ENCODE measurements around the gene TIAM2.
"Not testable (repeated sequence)": the region's sequence is repeated elsewhere in the genome, so short reads cannot be mapped to it uniquely, and the experiment has no call there.

Gene TIAM2

DNA sequence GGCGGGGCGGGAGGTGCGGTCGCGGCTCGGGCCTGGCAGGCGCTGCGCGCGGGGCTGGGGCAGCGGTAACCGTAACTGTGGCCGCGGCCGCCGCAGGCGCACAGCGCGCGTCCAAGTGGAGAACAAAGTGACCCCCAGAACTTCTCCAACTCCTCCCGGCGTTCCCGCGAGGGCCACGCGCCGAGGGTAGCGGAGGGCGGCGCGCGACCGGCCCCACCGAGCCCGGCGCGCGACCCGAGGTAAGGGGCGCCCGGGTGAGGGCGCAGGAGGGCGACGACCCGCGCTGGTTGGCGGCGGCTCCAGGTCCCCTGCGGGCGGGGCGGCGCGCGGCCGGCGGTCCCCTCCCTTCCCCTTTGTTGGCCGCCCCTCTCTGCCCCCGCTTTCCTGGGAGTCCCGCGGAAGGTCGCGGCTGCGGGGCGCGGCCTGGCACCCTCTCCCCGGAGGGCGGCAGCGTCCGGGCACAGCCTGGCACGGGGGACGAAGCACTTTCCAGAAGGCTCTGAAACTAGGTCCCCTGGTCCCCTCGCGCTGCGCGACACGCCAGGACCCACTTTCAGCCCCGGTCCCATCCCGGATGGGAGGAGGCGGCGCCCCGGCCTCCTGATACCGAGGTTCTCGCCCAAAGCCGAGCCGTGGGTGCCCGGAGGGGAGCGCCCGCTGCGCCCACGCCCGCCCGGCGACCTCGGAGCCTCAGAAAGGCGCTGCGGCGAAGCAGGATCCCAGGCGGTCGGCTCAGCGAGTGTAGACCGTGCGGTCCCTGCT is at the start of gene TIAM2:
TIAM2 (plus strand) TSS at position 62 of the 762 bp plus-strand sequence. CDS start 133,909 bp downstream, outside the sequence.
- peak; percentile 62 for DNase-seq

DNA sequence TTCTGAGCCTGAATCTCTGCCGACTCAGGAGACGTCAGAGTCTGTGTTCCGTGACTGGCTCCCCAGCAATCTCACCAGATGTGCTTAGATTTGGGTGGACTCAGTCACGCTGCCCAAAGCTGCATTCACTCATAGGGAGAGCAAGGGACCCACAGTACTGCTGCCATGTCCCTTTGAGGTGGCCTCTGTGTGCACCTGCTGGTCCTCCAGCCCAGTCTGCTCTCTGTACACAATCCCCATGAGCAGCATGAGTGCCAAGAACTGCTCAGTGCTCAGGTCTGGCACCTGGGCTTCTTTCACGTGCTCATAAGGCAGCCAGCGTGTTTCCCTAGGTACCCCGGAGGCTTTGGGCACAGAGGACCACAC is 44.2 kb upstream of the TIAM2 start:
- DNase-seq, result no peak

DNA sequence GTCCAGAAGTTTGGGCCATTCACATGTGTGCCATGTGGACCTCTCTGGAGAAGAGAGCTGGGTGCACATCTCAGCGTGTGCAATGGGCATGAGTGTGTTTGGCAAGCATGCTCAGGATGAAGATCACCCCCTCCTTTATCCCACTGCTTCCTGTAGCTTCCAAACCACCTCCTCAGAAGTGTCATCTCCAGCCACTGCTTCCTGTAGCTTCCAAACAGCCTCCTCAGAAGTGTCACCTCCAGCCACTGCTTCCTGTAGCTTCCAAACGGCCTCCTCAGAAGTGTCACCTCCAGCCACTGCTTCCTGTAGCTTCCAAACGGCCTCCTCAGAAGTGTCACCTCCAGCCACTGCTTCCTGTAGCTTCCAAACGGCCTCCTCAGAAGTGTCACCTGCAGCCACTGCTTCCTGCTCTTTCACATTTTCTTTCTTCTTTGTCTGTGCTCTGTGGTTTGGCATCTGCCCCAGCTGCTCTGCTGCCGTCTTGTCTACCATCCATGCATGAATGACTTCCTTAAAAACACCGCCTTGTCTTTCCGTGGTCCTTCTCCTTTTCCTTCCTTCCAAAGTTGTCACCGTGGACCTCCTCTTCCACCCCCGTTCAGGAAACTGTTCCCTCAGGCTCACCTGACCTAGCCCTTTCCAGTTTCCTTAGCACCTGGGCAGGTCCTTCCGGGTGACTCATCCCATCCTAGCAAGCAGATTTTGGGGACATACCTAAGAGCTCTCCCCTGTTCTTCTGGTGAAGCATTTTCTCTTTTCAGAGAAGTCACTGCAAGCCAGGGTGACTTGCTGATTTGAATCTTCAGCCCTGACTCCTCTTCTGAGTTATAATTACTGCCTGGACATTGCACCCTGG is 43.5 kb upstream of the TIAM2 start:
- peak; percentile 5 for DNase-seq

DNA sequence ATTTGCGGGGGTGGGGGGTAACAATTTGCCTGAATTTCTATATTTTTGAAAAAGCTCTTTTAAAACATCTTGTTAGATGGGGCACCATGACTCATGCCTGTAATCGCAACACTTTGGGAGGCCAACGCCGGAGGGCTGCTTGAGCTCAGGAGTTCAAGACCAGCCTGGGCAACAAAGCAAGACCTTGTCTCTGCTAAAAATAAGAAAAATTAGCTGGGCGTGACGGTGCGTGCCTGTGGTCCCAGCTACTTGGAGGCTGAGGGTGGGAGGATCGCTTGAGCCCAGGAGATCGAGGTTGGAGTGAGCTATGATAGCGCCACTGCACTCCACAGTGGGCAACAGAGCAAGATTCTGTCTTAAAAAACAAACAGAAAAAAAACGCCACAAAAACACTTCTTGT is 41.5 kb upstream of the TIAM2 start:
- no peak for DNase-seq

DNA sequence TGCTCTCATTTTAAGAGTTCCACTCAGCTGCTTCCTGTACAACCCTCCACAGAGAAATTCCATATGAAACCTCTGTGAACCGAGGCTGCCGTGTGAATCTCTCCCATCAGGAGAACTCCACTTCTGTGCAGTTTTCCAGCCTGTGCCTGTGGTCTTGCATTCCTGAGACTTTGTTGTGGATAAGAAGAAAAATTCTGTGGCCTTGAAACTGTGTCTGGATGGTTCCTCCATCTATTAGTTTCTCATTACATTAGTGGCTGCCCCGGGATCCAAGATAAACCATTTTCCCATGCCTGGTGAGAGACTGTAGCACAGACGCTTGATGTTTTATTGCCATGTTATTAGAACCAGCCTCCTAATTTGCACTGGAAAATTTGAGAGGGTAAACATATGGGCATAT is 40.8 kb upstream of the TIAM2 start:
- no peak for DNase-seq

DNA sequence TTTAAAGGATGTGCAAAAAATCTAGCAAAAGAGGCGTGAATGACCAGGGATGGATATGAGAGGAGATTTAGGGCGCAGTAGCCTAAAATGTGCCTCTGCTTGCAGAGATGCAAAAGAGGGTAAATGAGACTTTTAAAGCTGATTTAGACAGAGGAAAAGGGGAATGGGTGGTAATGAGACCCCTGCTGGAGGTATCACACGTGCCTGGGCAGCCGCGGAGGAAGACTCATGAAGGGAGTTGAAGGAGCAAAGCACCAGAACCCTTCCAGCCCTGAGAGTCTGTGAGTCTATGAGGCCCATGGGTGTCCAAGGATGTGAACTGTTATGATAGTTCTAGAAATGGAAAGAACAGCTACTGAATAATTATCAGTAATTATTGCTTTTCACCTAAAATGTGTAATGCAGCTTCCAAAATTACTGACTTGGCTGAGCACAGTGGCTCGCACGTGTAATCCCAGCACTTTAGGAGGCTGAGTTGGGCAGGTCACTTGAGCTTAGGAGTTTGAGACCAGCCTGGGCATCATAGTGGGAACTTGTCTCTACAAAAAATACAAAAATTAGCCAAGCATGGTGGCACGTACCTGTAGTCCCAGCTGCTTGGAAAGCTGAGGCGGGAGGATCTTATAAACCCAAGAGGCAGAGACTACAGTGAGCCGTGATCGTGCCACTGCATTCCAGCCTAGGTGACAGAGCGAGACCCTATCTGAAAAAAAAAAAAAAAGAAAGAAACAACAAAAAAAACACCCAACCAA is 38.2 kb upstream of the TIAM2 start:
- no peak for DNase-seq

DNA sequence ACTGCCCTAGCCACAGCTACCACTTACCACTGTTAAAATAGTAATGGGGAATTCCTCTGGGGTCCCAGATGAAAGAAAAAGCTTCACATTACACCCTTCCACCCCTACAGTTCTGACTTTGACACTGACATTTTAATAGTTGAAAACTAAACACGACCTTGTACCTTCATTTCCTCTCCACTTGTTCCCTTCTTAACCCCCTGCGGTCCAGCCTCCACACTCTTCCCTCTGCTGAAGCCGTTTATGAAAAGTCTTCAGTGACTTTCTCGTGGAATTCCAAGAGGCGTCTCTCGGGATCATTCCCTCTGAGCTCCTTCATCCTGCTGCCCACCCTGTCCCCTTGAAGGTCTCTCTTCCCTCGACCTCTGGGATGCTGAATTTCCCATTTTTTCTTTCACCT is 36.6 kb upstream of the TIAM2 start:
- DNase-seq, result no peak

DNA sequence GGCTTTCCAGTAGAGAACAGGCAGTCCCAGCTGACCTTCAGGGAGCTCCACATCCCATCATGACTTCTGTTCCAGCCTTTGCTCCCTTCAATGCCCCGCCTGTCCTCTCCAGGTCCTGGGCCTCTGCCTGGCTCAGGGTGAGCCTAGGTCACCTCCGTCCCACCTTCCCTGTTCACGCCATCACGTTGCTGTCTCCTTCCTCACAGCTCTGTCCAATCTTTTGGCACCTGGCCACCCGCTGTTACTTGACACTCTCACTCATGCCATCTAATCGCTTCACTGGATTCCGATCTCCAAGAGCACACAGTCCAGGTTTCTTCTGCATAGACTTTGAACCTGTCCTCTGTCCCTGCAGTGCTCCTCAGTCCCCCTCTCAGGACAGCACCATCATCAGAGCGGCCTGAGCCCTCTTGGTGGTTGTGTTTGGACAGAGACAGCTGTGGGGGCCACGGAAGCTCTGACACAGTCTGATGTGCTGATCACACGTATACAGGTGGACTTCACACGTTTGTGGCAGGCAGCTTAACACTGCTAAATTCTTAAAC is 34.7 kb upstream of the TIAM2 start:
- no peak for DNase-seq

DNA sequence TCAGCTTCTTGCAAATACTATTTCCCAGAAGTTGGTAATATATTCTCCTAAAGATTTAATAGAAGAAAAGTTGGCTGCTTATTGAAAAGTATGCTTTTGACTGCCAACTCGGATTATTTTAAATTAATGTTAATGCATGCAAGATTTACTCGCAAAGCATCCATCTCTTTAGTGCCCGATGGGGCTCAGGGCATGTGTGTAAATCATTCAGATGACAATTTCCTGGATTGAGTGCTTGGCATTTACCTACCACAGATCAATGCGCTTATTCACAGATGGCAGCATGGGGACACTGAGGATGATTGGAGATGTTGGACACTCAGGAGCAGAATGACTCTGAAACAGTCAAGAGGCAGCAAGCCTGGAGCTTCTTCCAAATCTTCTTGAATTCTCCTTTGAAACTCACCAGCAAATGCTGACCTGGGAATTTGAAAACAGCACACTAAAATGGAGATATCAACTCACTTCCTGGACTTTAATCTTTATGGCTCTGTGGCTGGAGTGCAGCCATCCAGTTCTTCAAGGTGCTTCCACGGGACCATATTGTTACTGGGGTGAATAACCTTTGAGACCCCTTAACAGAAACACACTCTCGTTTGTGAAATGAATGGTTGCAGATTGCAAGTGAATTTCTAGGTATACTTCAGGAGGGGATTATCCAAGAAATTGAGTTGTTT is 34.1 kb upstream of the TIAM2 start:
- no peak for DNase-seq

DNA sequence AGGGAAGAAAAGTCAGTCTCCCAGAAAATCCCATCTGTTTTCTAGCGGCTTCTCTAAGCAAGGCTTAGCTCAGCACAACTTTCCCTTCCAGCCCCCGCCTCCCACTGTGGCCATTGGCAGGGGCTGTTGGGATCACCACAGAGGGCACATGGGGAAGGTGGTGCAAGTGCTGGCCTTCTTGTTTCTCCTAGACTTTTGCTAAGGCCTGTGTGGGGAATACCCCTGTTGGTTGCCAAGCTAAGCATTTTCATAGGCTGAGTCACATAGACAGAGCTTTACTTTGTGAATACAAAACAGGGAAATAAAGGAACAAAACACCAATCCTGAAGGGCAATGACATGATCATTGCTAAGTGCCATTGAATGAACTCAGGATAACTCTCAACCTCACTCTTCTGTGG is 32.4 kb upstream of the TIAM2 start:
- no peak for DNase-seq

DNA sequence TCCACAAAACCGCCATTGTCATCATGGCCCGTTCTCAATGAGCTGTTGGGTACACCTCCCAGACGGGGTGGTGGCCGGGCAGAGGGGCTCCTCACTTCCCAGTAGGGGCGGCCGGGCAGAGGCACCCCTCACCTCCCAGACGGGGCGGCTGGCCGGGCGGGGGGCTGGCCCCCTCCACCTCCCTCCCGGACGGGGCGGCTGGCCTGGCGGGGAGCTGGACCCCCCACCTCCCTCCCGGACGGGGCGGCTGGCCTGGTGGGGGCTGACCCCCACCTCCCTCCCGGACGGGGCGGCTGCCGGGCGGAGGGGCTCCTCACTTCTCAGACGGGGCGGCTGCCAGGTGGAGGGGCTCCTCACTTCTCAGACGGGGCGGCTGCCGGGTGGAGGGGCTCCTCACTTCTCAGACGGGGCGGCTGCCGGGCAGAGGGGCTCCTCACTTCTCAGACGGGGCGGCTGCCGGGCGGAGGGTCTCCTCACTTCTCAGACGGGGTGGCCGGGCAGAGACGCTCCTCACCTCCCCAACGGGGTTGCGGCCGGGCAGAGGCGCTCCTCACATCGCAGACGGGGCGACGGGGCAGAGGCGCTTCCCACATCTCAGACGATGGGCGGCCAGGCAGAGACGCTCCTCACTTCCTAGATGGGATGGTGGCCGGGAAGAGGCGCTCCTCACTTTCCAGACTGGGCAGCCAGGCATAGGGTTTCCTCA is 28.9 kb upstream of the TIAM2 start:
- not testable (repeated sequence) for DNase-seq

DNA sequence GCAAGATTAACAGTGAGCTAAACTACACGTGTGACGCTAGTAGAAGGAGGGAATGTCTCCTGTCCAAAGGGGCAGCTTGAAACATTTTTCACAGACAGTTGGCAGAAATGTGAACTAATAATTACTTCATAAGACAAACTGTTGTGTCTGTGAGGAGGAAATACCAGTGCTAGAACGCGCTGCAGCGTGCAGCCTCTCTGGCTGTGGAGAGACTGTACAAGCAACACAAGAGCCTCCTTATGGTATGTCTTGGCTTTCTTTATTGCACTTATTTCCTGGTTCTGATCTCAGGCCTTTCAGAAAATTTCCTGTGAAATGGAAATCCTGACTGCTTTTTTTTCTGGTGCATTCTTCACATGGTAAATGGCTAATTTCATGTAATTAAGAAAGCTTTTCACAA is 25.3 kb upstream of the TIAM2 start:
- DNase-seq, result no peak

DNA sequence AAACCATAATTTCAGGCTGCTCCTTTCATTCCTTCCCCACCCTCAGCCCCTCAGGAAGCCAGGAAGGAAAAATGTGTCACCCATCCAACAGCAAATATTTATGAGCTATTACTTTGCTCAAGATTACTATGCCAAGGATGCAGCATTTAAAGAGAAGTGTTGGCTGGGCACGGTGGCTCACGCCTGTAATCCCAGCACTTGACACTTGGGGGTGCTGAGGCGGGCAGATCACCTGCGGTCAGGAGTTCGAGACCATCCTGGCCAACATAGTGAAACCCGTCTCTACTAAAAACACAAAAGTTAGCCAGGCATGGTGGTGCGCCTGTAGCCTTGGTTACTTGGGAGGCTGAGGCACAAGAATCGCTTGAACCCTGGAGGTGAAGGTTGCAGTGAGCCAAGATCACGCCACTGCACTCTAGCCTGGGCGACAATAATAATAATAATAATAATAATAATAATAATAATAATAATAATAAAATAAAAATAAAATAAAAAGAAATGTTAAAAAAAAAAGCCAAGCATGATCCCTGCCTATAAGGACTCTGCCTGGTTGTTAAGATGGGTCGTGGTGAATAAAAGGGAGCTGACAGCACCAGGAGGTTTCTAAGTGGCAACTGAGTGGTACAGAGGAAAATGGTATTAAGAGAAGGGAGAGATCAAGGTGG is 20.5 kb upstream of the TIAM2 start:
- peak; percentile 28 for DNase-seq

DNA sequence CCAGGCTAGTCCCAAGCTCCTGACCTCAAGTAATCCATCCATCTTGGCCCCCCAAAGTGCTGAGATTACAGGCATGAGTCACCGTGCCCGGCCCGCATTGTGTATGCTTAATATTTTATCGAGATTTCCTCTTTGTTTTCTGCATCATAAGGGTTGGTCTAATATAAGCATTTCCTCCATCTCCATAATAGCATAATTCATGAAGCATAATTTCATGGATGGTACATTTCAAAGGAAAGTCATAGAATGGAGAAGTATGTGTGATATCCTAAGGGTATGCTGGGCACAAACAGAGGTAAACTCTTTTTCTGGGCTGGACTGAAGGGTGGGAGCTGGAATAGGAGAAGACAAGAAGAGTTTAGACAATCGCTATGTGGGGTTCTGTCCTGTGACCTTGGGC is 17.5 kb upstream of the TIAM2 start:
- DNase-seq, result no peak

DNA sequence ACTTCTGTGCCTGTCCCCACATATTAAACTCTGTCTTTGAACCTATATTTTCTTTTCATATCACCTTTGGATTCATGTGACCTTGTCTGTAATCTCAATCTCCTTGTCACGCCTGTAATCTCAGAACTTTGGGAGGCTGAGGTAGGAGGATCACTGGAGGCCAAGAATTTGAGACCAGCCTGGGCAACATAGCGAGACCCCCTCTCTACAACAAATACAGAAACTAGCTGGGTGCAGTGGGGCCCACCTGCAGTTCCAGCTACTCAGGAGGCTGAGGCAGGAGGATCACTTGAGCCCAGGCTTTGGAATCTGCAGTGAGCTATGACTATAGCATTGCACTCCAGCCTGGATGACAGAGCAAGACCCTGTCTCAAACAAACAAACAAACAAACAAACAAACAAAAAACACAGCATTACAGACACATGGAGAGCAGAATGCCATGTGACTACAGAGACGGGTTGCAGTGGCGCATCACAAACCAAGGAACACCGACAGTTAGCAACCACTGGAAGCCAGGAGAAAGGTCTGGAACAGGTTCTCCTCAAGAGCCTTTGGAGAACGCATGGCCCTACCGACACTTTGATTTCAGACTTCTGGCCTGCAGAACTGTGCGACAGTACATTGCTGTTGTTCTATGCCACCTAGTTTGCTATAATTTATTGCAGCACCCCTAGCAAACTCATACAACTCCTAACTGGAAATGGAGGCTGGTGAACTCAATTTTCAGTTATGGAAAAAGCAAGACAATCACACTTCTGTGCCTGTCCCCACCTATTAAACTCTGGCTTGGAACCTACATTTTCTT is 14.6 kb upstream of the TIAM2 start:
- DNase-seq, result no peak

DNA sequence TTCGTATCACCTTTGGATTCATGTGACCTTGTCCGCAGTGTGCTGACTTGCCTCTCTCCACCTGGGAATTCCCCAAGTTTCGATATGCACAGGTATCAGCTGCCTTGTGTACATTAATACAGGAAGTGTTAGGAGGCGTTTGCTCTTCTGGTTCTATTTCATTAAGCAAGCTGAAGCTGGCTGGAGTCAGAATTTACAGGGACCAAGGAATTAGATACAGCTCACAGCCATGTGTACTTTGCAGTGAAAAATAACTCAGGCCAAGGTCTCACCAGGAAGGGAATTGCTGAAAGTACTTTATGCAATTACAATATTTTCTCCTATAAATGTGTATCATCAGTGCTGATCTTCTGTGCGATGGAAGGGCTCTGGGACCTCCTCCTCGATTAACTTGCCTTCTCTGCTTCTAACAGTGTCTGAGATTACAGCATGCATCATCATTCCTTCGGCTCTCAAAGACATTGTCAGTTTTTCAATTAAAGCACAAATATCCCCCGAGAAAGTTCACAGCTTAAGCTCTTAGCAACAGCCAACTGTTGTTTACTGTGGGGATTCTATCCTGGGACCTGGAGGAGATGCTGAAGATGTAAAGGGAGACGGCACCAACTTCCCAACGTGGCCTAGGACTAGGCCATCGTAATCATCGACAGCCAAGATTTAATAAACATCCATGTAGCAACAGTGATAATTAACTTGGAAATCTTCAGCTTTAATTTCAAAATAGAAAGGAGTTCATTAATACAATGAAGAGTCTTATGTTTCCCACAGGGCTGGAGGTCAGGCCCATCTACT is 13.8 kb upstream of the TIAM2 start:
- no peak for DNase-seq

DNA sequence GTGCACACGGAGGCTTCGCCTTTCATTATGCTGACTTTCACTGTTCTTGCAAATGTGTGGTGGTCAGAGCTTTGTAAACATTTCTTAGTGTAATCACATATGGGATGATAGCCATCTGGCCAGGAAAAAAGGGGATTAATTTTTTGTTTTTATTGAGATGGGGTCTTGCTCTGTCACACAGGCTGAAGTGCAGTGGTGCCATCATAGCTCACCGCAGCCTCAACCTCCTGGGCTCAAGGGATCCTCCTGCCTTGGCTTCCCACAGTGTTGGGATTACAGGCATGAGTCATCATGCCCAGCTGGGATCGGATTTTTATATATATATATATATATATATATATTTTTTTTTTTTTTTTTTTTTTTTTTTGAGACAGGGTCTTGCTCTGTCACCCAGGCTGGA is 11.0 kb upstream of the TIAM2 start:
- no peak for DNase-seq

DNA sequence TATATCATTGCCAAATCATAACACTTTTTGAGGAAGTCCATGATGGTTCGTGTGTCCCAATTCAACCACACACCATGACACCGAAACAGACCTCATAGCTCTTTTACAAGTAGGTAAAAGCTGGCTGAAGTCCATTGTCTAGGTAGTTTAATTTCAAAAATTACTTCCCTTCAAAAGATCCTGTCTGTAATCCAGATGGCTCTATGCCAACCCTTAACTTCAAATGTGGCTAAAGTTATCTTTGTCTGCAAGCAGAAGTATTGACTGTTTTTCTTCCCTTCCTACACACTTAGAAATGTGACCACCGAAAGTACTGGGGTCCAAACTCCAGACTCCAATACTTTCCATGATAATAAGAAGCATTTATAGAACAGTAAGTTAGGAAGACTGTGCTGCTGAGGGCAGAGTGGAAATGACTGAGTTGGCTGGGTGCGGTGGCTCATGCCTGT is 8.3 kb upstream of the TIAM2 start:
- no peak for DNase-seq

DNA sequence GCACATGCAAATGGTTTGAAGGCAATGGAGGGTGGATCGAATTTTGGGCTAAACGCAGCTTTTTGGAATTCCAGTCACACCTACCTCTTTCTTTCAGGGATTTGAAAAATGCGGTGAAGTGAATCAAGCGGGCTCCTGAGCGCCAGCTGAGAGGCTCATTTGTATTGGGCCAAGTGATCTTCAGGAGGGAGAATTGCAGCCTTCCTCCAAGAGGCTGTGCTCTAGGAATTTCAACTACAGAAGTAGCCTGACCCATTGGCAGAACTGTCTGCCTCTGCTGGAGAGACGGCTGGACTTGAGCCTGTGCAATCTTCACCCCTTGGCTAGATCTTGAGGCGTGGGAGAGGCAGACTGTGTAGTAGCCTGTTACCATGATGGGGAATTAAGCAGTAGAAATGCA is 5.7 kb upstream of the TIAM2 start:
- DNase-seq, result no peak

DNA sequence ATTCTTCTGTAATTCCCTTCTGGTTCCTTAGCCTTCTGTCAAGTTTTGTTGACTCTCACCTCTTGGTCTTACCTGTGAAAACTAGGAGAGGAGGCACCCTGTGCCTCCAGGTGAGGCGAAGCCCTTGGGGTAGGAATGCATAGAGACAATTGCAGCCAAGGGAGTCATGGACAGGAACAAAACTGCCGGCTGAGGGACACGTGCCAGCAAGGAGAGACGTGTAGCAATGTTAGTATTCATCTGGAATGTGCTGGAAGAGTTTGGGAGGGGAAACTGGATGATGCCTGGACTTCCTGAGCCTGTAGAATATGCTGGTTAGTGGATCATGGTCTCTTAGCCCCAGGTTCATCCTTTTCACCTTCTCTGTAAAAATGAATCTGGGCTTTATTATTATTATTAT is 3.9 kb upstream of the TIAM2 start:
- DNase-seq, result no peak

Measured in stimulated activated CD4-positive, alpha-beta T cell treated with anti-CD3 and anti-CD28 coated beads, Interleukin-15, amount 100 ng/mL, for 24 hours (primary cell).